Endodermal cell (in vitro differentiated cells): Measurements from ENCODE around the gene ACADS. TPM values are rescaled to one million over a fixed set of nuclear protein-coding genes. Genes with fewer than 3 reads are reported as not detected.

ENCODE experiments used
- DNase-seq: peaks from one replicate; pipeline ENCODE4 v3.0.0-alpha.2; 2017
- H3K27ac ChIP-seq: 2 replicates; pipeline ENCODE4 v1.5.1; 2013; ENCODE audit warnings: mild to moderate bottlenecking, low read depth, low read length, moderate library complexity
- H3K27me3 ChIP-seq: 2 replicates; pipeline ENCODE4 v1.6.1; 2013; ENCODE audit warnings: mild to moderate bottlenecking, low read length, moderate library complexity; ENCODE audit not compliant: insufficient read depth, control insufficient read depth, poor library complexity, severe bottlenecking
- H3K36me3 ChIP-seq: 2 replicates; pipeline ENCODE4 v1.7.0; 2013; ENCODE audit warnings: mild to moderate bottlenecking, low read length, moderate library complexity; ENCODE audit not compliant: control insufficient read depth, insufficient read depth
- H3K4me1 ChIP-seq: one replicate; pipeline ENCODE4 v1.7.0; 2013; ENCODE audit warnings: low read length; ENCODE audit not compliant: control insufficient read depth, insufficient read depth
- H3K4me3 ChIP-seq: 2 replicates; pipeline ENCODE4 v1.5.1; 2013; ENCODE audit warnings: mild to moderate bottlenecking, low read length, moderate library complexity
- H3K9ac ChIP-seq: 2 replicates; pipeline ENCODE4 v1.6.1; 2013; ENCODE audit warnings: mild to moderate bottlenecking, low read length, moderate library complexity; ENCODE audit not compliant: poor library complexity, severe bottlenecking; ENCODE audit errors: extremely low read depth
- H3K9me3 ChIP-seq: 2 replicates; pipeline ENCODE4 v1.6.1; 2013; ENCODE audit warnings: mild to moderate bottlenecking, low read length, moderate library complexity; ENCODE audit not compliant: control insufficient read depth
- H3K27ac Mint-ChIP-seq: 2 replicates; pipeline ENCODE4 v1.8.0; 2020; ENCODE audit warnings: mixed read lengths
- H3K27me3 Mint-ChIP-seq: 2 replicates; pipeline ENCODE4 v1.8.0; 2021; ENCODE audit warnings: mild to moderate bottlenecking, mixed read lengths; ENCODE audit not compliant: insufficient read depth
- H3K36me3 Mint-ChIP-seq: 2 replicates; pipeline ENCODE4 v1.8.0; 2020; ENCODE audit warnings: low read depth, mixed read lengths
- H3K4me1 Mint-ChIP-seq: 2 replicates; pipeline ENCODE4 v1.8.0; 2020; ENCODE audit warnings: mixed read lengths
- H3K4me3 Mint-ChIP-seq: 2 replicates; pipeline ENCODE4 v1.8.0; 2020; ENCODE audit warnings: mild to moderate bottlenecking, moderate library complexity, mixed read lengths
- H3K9me3 Mint-ChIP-seq: 2 replicates; pipeline ENCODE4 v1.8.0; 2020; ENCODE audit warnings: mild to moderate bottlenecking, mixed read lengths
- CTCF ChIP-seq: fragments of 200-600 bp; sonication (generic); conservative IDR thresholded peaks from 2 replicates; pipeline ENCODE4 v1.5.0; 2021; ENCODE audit warnings: antibody characterized with exemption, mild to moderate bottlenecking
- WGBS, 2 experiments: methylation state at CpG; one replicate each; pipeline versions ENCODE4 v1.1.5 to v1.1.7; 2013; ENCODE audit warnings: missing lambda C conversion rate in 2 of 2, mixed read lengths in 1 of 2; ENCODE audit not compliant: insufficient coverage in 1 of 2, insufficient read length in 1 of 2; 5-methylcytosine and 5-hydroxymethylcytosine counted together
- total RNA-seq, 2 donors: library from RNA; stranded (reverse); fragmentation: NEBNext Ultra II Directional in 1 of 2; extraction: Animal tissue kit (Norgen Biotek cat#: 25700) in 1 of 2; gene quantifications; 2 replicates in 1 of 2; 3 replicates in 1 of 2; pipeline ENCODE4 v1.2.1, GENCODE V29; 2021

ACADS gene
- total RNA-seq, 2 donors from 2014 or later, result 8.0 to 9.2 TPM

- no peak for DNase-seq
- Histone ChIP-seq H3K4me1 (no peaks in the 10 kb centered on the region), H3K27me3 (no peaks in the 10 kb centered on the region), H3K9me3 (no peaks in the 10 kb centered on the region), H3K9ac (no peak overlapping the region), H3K4me3 (no peak overlapping the region), H3K27ac (no peak overlapping the region), H3K36me3 (peaks cover 85% of the 10 kb centered on the region)
- no peak overlapping the region for H3K4me3 Mint-ChIP-seq
- H3K36me3 Mint-ChIP-seq, result peaks cover 85% of the 10 kb centered on the region
- 94% methylated on average over 6 to 11 of the region's 11 CpGs for WGBS, 2 experiments
- H3K4me1 Mint-ChIP-seq, result peaks cover 7% of the 10 kb centered on the region
- no peak overlapping the region for H3K27ac Mint-ChIP-seq
- TF ChIP-seq CTCF, result no peak
- no peaks in the 10 kb centered on the region for H3K9me3 Mint-ChIP-seq
- no peaks in the 10 kb centered on the region for H3K27me3 Mint-ChIP-seq
Measured at GRCh38 chr12:120719496-120720233, 6.0 kb upstream of the ACADS start.

GRCh38 chr12:120720234-120720986, 5.2 kb upstream of the ACADS start:
- DNase-seq, result no peak
- 90 to 100% methylated on average over 2 to 7 of the region's 7 CpGs for WGBS, 2 experiments
- Mint-ChIP-seq H3K36me3 (peaks cover 79% of the 10 kb centered on the region), H3K27ac (peak overlapping the region; percentile 2), H3K4me1 (peaks cover 13% of the 10 kb centered on the region), H3K9me3 (no peaks in the 10 kb centered on the region), H3K27me3 (no peaks in the 10 kb centered on the region), H3K4me3 (no peak overlapping the region)
- Histone ChIP-seq H3K27me3 (no peaks in the 10 kb centered on the region), H3K27ac (no peak overlapping the region), H3K4me1 (no peaks in the 10 kb centered on the region), H3K9ac (no peak overlapping the region), H3K9me3 (no peaks in the 10 kb centered on the region), H3K4me3 (no peak overlapping the region), H3K36me3 (peaks cover 80% of the 10 kb centered on the region)
- TF ChIP-seq CTCF, result no peak

- Mint-ChIP-seq H3K36me3 (peaks cover 72% of the 10 kb centered on the region), H3K27ac (peak overlapping the region; percentile 2)
- no peak for DNase-seq
Measured at GRCh38 chr12:120720987-120721801, 4.4 kb upstream of the ACADS start.

More at GRCh38 chr12:120720987-120721801, 4.4 kb upstream of the ACADS start:
- Histone ChIP-seq H3K4me1 (no peaks in the 10 kb centered on the region), H3K27me3 (no peaks in the 10 kb centered on the region), H3K9ac (no peak overlapping the region), H3K36me3 (peaks cover 78% of the 10 kb centered on the region), H3K9me3 (no peaks in the 10 kb centered on the region), H3K4me3 (no peak overlapping the region), H3K27ac (no peak overlapping the region)
- 95 to 98% methylated on average over 8 to 10 of the region's 10 CpGs for WGBS, 2 experiments
- no peak for TF ChIP-seq CTCF
- H3K9me3 Mint-ChIP-seq, result no peaks in the 10 kb centered on the region
- H3K27me3 Mint-ChIP-seq, result no peaks in the 10 kb centered on the region
- peaks cover 16% of the 10 kb centered on the region for H3K4me1 Mint-ChIP-seq
- no peak overlapping the region for H3K4me3 Mint-ChIP-seq
